Breast epithelium (tissue), 4 donors: ENCODE results near the gene TMEM45A. TPM values are rescaled to one million over a fixed set of nuclear protein-coding genes. Genes with fewer than 3 reads are reported as not detected.
"Not testable (repeated sequence)": the region's sequence is repeated elsewhere in the genome, so short reads cannot be mapped to it uniquely, and the experiment has no call there.

Experiments used
- DNase-seq, 2 donors: peaks; one replicate each; pipeline ENCODE4 v3.0.0-alpha.2; 2019; ENCODE audit warnings: low spot score in 2 of 2
- H3K27ac ChIP-seq, 2 donors: fragments of 200-600 bp; sonication (generic) in 1 of 2; one replicate each; pipeline ENCODE4 v1.5.1; 2016 to 2019; ENCODE audit warnings: mild to moderate bottlenecking in 1 of 2
- H3K27me3 ChIP-seq, 2 donors: fragments of 200-600 bp; sonication (generic) in 1 of 2; one replicate each; pipeline versions ENCODE4 v1.5.1 to v1.6.0; 2017 to 2019; ENCODE audit warnings: control low read depth in 1 of 2, mild to moderate bottlenecking in 1 of 2
- H3K36me3 ChIP-seq: fragments of 200-600 bp; one replicate; pipeline ENCODE4 v1.5.1; 2019
- H3K4me1 ChIP-seq, 2 donors: fragments of 200-600 bp; sonication (generic); one replicate each; pipeline ENCODE4 v1.5.1; 2016 to 2019; ENCODE audit warnings: control low read depth in 1 of 2
- H3K4me3 ChIP-seq, 3 donors: fragments of 200-600 bp; sonication (generic); 1 replicate in 2 of 3; 2 replicates in 1 of 3; pipeline ENCODE4 v1.5.1; 2016 to 2019; ENCODE audit warnings: mild to moderate bottlenecking in 3 of 3, moderate library complexity in 2 of 3
- H3K9me3 ChIP-seq, 2 donors: fragments of 200-600 bp; sonication (generic) in 1 of 2; one replicate each; pipeline ENCODE4 v1.5.1; 2016 to 2019; ENCODE audit warnings: control low read depth in 1 of 2
- CTCF ChIP-seq, 3 donors: fragments of 450-650 bp; IDR thresholded peaks; one replicate each; pipeline ENCODE4 v1.5.1; 2016 to 2017; ENCODE audit warnings: antibody characterized with exemption in 3 of 3, mild to moderate bottlenecking in 3 of 3, moderate library complexity in 3 of 3
- POLR2A ChIP-seq: fragments of 450-650 bp; IDR thresholded peaks from one replicate; pipeline ENCODE4 v1.6.1; 2016; ENCODE audit warnings: antibody characterized with exemption, mild to moderate bottlenecking, moderate library complexity
- POLR2AphosphoS5 ChIP-seq, 3 donors: sonication (generic); formaldehyde crosslinking; IDR thresholded peaks; one replicate each; pipeline ENCODE4 v1.6.1; 2017; ENCODE audit warnings: antibody characterized with exemption in 3 of 3
- intact Hi-C: fragments of 100-400 bp; cut with DNase I; formaldehyde crosslinking; loops from one replicate; pipeline ENCODE4 v1.15.1; 2023; ENCODE audit warnings: low total_unique reads
- total RNA-seq, 3 donors: library from RNA; depleted of rRNA; stranded (reverse); fragments of >200 nt; gene quantifications; one replicate each; pipeline ENCODE4 v1.1.0, GENCODE V29; 2016

TMEM45A gene
- total RNA-seq, 3 donors from 2014 or later: 19.7 to 24.5 (median 20.9) TPM

- TF ChIP-seq CTCF (IDR thresholded peaks at IDR 0.05): no peak
- TF ChIP-seq POLR2AphosphoS5 (IDR thresholded peaks at IDR 0.05): no peak
- TF ChIP-seq POLR2A: no peak
- intact Hi-C loops: no loop called here
Observed at GRCh38 chr3:100537646-100538338, 45.4 kb downstream of the TMEM45A start.

GRCh38 chr3:100538339-100538706 lies 45.9 kb downstream of the TMEM45A start:
- Histone ChIP-seq H3K4me1 (no peaks in the 10 kb centered on the region), H3K27me3 (no peaks in the 10 kb centered on the region), H3K4me3 (no peak overlapping the region), H3K27ac (peak overlapping the region in 1 of 2 donors; percentile 69), H3K9me3 (no peaks in the 10 kb centered on the region), H3K36me3 (no peaks in the 10 kb centered on the region)
- intact Hi-C loops: no loop called here
- TF ChIP-seq POLR2AphosphoS5 (IDR thresholded peaks at IDR 0.05) (no peak), CTCF (IDR thresholded peaks at IDR 0.05) (no peak), POLR2A (no peak)
- no peak for DNase-seq

More at GRCh38 chr3:100537646-100538338, 45.4 kb downstream of the TMEM45A start:
- peak in 1 of 2 donors; percentile 48 for DNase-seq
- Histone ChIP-seq H3K4me3 (no peak overlapping the region), H3K36me3 (no peaks in the 10 kb centered on the region), H3K4me1 (no peaks in the 10 kb centered on the region), H3K9me3 (no peaks in the 10 kb centered on the region), H3K27ac (peak overlapping the region; percentile 52 to 69), H3K27me3 (no peaks in the 10 kb centered on the region)

GRCh38 chr3:100540791-100541334 lies 48.4 kb downstream of the TMEM45A start:
- no peak overlapping the region for H3K4me3 ChIP-seq
- H3K27ac ChIP-seq: no peak overlapping the region
- TF ChIP-seq CTCF (IDR thresholded peaks at IDR 0.05) (no peak), POLR2AphosphoS5 (IDR thresholded peaks at IDR 0.05) (no peak), POLR2A (no peak)
- H3K27me3 ChIP-seq: no peaks in the 10 kb centered on the region
- no peaks in the 10 kb centered on the region for H3K9me3 ChIP-seq
- no peaks in the 10 kb centered on the region for H3K36me3 ChIP-seq
- intact Hi-C loops: loop anchor here (5.0 to 10.0 kb wide), 2 partner anchors 54 to 1564 kb away; no protein-coding TSS in a partner anchor
- no peaks in the 10 kb centered on the region for H3K4me1 ChIP-seq
- no peak for DNase-seq

- H3K4me3 ChIP-seq, DNase-seq, H3K27ac ChIP-seq, H3K4me1 ChIP-seq, H3K36me3 ChIP-seq, H3K27me3 ChIP-seq, H3K9me3 ChIP-seq: not testable (repeated sequence)
- intact Hi-C loops: loop anchor here (5.0 to 10.0 kb wide), 2 partner anchors 54 to 1563 kb away; no protein-coding TSS in a partner anchor
Observed at GRCh38 chr3:100541428-100541827, 49.0 kb downstream of the TMEM45A start.

- DNase-seq: no peak
- Histone ChIP-seq H3K9me3 (no peaks in the 10 kb centered on the region), H3K27me3 (no peaks in the 10 kb centered on the region), H3K36me3 (no peaks in the 10 kb centered on the region), H3K4me3 (no peak overlapping the region), H3K27ac (no peak overlapping the region), H3K4me1 (no peaks in the 10 kb centered on the region)
- intact Hi-C loops: loop anchor here (10.0 kb wide), 1 partner anchor 1559 kb away; no protein-coding TSS in a partner anchor
- TF ChIP-seq POLR2AphosphoS5 (IDR thresholded peaks at IDR 0.05) (no peak), POLR2A (no peak), CTCF (IDR thresholded peaks at IDR 0.05) (no peak)
Observed at GRCh38 chr3:100545371-100545770, 53.0 kb downstream of the TMEM45A start.
